NCI-H1694 (cell line): ENCODE data around the gene MAN2C1.

ENCODE experiments used
- DNase-seq: peaks from one replicate; lab custom pipeline; 2025; lab: John Stamatoyannopoulos, UW

Gene MAN2C1

DNA sequence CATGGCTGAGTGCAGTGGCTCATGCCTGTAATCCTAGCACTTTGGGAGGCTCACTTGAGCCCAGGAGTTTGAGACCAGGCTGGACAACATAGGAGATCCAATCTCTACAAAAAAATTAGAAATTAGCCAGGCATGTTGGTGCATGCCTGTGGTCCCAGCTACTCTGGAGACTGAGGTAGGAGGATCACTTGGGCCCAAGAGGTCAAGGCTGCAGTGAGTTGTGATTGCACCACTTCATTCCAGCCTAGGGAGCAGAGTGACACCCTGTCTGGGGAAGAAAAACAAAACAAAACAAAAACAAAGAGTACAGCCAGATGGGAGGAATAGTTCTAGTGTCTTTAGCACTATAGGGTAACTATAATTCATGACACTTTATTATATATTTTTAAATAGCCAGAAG, 58.7 kb downstream of the MAN2C1 start:
- DNase-seq, result no peak

DNA sequence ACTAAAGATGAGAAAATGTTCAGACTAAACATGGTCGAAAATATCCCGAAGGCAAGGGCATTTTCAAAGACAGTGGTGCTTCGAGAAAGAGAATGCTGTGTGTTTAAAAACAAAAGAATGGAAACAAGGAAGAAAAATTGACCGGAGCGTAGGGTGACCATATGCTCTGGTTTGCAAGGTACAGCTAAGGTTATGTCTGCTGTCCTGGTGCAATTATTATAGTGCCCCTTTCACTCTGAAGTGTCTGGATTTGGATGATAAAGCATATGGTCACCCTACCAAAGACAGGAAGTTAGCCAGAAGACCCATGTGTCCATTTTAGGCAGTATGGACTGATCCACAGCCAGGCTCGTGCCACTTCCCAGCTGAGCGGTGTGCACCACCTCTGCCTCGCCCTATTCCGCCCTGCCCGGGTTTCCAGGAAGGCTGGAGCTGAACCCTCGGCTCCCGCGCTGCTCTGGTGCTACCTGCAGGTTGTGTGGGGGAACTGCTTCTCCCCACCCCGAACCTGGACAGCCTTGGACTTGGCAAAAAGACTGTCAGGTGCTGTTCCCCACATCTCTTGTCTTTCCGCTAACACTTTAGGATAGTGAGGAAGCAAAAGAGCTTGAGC, 60.5 kb downstream of the MAN2C1 start:
- DNase-seq, result peak; percentile 51

DNA sequence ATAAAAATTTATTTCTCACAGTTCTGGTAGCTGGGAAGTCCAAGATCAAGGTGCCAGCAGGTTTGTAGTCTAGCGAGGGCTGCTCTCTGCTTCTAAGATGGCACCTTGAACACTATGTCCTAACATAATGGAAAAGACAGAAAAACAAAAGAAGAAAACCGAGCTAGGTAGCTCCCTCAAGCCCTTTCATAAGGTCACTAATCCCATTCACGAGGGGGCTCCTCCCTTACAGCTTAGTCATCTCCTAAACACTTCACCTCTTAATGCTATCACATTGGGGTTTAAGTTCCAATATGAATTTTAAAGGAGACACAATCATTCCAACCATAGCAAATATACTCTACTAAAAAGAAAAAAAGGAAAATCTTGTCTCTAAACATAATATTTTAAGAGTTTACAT, 62.2 kb downstream of the MAN2C1 start:
- DNase-seq, result no peak
